MCF 10A (cell line): ENCODE measurements around the gene SCNN1B. TPM values are rescaled to one million over a fixed set of nuclear protein-coding genes. Genes with fewer than 3 reads are reported as not detected.

Experiments
- BruUV-seq: library from RNA; stranded (reverse); fragments of 400-500 nt; replicated peaks from 2 replicates; lab custom pipeline; 2021; lab: Mats Ljungman, UMichigan
- CTCF ChIA-PET: fragments of 300-600 bp; sonication (Branson Sonifier 250); formaldehyde crosslinking; extraction: SDS; loops from one replicate; lab custom pipeline; 2021; ENCODE audit warnings: antibody characterized with exemption, inconsistent platforms; lab: Yijun Ruan, JAX
- POLR2A ChIA-PET: fragments of 300-600, 350-650 bp; sonication (Branson Sonifier 250); formaldehyde crosslinking; extraction: SDS; loops from one replicate; lab custom pipeline; 2020; ENCODE audit warnings: antibody characterized with exemption, inconsistent platforms; lab: Yijun Ruan, JAX
- DNase-seq: peaks from one replicate; pipeline ENCODE4 v3.0.0-alpha.2; 2018; ENCODE audit not compliant: unreplicated experiment
- H3K27ac Mint-ChIP-seq: one replicate; pipeline ENCODE4 v1.8.0; 2022; ENCODE audit warnings: mild to moderate bottlenecking, low read depth, mixed read lengths; ENCODE audit not compliant: unreplicated experiment
- H3K27me3 Mint-ChIP-seq: one replicate; pipeline ENCODE4 v1.8.0; 2022; ENCODE audit warnings: mixed read lengths; ENCODE audit not compliant: insufficient read depth, unreplicated experiment
- H3K36me3 Mint-ChIP-seq: one replicate; pipeline ENCODE4 v1.8.0; 2022; ENCODE audit warnings: mild to moderate bottlenecking, moderate library complexity, mixed read lengths; ENCODE audit not compliant: insufficient read depth, unreplicated experiment
- H3K4me1 Mint-ChIP-seq: one replicate; pipeline ENCODE4 v1.8.0; 2022; ENCODE audit warnings: mixed read lengths; ENCODE audit not compliant: insufficient read depth, unreplicated experiment
- H3K4me3 Mint-ChIP-seq: one replicate; pipeline ENCODE4 v1.8.0; 2022; ENCODE audit warnings: mild to moderate bottlenecking, moderate library complexity, mixed read lengths; ENCODE audit not compliant: unreplicated experiment
- H3K9me3 Mint-ChIP-seq: one replicate; pipeline ENCODE4 v1.8.0; 2022; ENCODE audit warnings: mixed read lengths; ENCODE audit not compliant: unreplicated experiment
- CTCF ChIP-seq: fragments of 200-600 bp; IDR thresholded peaks from one replicate; pipeline ENCODE4 v1.8.0; 2022; ENCODE audit warnings: antibody characterized with exemption, mild to moderate bottlenecking; ENCODE audit not compliant: unreplicated experiment
- intact Hi-C: fragments of 100-400 bp; cut with micrococcal nuclease; formaldehyde crosslinking; loops from 2 replicates; pipeline ENCODE4 v1.14.1; 2022
- total RNA-seq: library from RNA; stranded (reverse); gene quantifications from 2 replicates; pipeline ENCODE4 v1.2.3, GENCODE V29; 2022

The SCNN1B gene
- total RNA-seq, 1 experiment from 2014 or later, result 12.5 TPM

GRCh38 chr16:23316232-23316631 is 14.1 kb downstream of the SCNN1B start:
- H3K9me3 Mint-ChIP-seq, result no peaks in the 10 kb centered on the region
- H3K27me3 Mint-ChIP-seq, result no peaks in the 10 kb centered on the region
- peaks cover 6% of the 10 kb centered on the region for H3K4me1 Mint-ChIP-seq
- ChIA-PET POLR2A (no interaction called here), CTCF (interaction anchor here (0.7 kb wide), 1 partner anchor 8 kb away, joined by 3 read pairs; no protein-coding TSS in a partner anchor)
- BruUV-seq, result no TSS peak
- intact Hi-C loops, result no loop called here
- no peak overlapping the region for H3K27ac Mint-ChIP-seq
- no peak for TF ChIP-seq CTCF
- DNase-seq, result no peak
- H3K36me3 Mint-ChIP-seq, result no peaks in the 10 kb centered on the region
- no peak overlapping the region for H3K4me3 Mint-ChIP-seq

GRCh38 chr16:23316634-23317265 is 14.6 kb downstream of the SCNN1B start:
- no peak overlapping the region for H3K27ac Mint-ChIP-seq
- H3K27me3 Mint-ChIP-seq, result no peaks in the 10 kb centered on the region
- no TSS peak for BruUV-seq
- no peak overlapping the region for H3K4me3 Mint-ChIP-seq
- H3K9me3 Mint-ChIP-seq, result no peaks in the 10 kb centered on the region
- no peak for DNase-seq
- intact Hi-C loops, result no loop called here
- POLR2A ChIA-PET, result interaction anchor here (0.9 kb wide), 1 partner anchor 46 kb away, joined by 3 read pairs; no protein-coding TSS in a partner anchor
- TF ChIP-seq CTCF, result no peak
- CTCF ChIA-PET, result interaction anchor here (0.7 to 1.1 kb wide), 3 partner anchors 9 to 119 kb away, joined by 3 to 8 read pairs (median 5); no protein-coding TSS in a partner anchor
- no peaks in the 10 kb centered on the region for H3K36me3 Mint-ChIP-seq
- H3K4me1 Mint-ChIP-seq, result peaks cover 6% of the 10 kb centered on the region

- no peak overlapping the region for H3K4me3 Mint-ChIP-seq
- ChIA-PET CTCF (interaction anchor here (0.6 to 1.1 kb wide), 4 partner anchors 9 to 1218 kb away, joined by 3 to 8 read pairs (median 4); no protein-coding TSS in a partner anchor), POLR2A (interaction anchor here (0.6 to 0.9 kb wide), 2 partner anchors 45 to 154 kb away, joined by 3 read pairs; no protein-coding TSS in a partner anchor)
- BruUV-seq, result no TSS peak
- peak; percentile 33 for DNase-seq
- no peak overlapping the region for H3K27ac Mint-ChIP-seq
- no peaks in the 10 kb centered on the region for H3K27me3 Mint-ChIP-seq
- intact Hi-C loops, result no loop called here
- no peak for TF ChIP-seq CTCF
- H3K9me3 Mint-ChIP-seq, result no peaks in the 10 kb centered on the region
- peaks cover 6% of the 10 kb centered on the region for H3K4me1 Mint-ChIP-seq
- H3K36me3 Mint-ChIP-seq, result no peaks in the 10 kb centered on the region
These were observed 15.2 kb downstream of the SCNN1B start for GRCh38 chr16:23317266-23317661.

GRCh38 chr16:23317751-23318150 is 15.6 kb downstream of the SCNN1B start:
- Mint-ChIP-seq H3K27ac (no peak overlapping the region), H3K36me3 (no peaks in the 10 kb centered on the region), H3K9me3 (no peaks in the 10 kb centered on the region), H3K4me1 (peaks cover 6% of the 10 kb centered on the region), H3K4me3 (no peak overlapping the region), H3K27me3 (no peaks in the 10 kb centered on the region)
- TF ChIP-seq CTCF, result no peak
- CTCF ChIA-PET, result interaction anchor here (0.6 to 1.1 kb wide), 3 partner anchors 13 to 1219 kb away, joined by 4 to 8 read pairs (median 5); no protein-coding TSS in a partner anchor
- POLR2A ChIA-PET, result interaction anchor here (0.6 to 1.3 kb wide), 2 partner anchors 45 to 153 kb away, joined by 3 to 4 read pairs; no protein-coding TSS in a partner anchor
- no peak for DNase-seq
- intact Hi-C loops, result no loop called here
- no TSS peak for BruUV-seq
